NCI-H2171 treated with DMSO at 0.1 percent for 48 hours (cell line): ENCODE data around the gene ARHGEF38.

Experiments
- DNase-seq: peaks from one replicate; lab custom pipeline; 2025; lab: John Stamatoyannopoulos, UW

ARHGEF38 gene

DNA sequence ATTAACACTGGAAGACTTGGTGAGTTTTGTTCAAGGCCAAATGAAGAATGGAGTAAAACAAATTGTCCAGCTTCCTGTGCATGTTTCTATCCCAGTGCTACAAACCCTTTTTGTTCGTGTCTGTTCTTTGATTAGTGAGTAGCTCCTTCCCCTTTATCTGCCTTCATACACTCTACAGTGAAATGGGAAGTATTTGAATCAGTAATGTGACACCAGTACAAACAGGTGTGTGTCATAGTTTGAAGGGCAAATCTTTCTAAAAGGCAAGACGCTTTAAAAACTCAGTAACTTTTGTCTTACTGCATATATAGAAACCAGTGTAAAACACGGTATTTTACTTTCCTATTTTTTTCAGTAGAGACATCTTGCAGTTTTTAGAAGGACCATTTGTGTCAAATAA lies 5.9 kb downstream of the ARHGEF38 start:
- no peak for DNase-seq

DNA sequence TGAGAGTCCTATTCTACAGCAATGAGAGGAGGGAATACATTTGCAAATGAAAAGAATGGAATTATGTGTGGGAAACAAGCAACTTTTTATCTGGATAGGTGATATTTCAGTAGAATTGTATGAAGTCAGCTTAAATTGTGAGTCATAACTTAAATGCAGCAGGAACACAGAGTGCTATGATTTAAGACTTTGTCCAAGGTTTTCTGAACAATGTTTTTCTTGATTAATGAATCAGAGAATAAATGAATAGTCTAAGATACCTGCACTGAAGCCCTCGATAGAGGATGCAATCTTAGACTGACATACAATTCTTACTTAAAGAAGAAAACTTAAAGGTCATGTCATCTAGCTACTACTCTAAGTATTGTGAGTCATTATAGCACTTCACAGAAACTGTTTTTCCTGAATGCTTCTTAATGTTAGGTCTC lies 8.0 kb downstream of the ARHGEF38 start:
- no peak for DNase-seq

DNA sequence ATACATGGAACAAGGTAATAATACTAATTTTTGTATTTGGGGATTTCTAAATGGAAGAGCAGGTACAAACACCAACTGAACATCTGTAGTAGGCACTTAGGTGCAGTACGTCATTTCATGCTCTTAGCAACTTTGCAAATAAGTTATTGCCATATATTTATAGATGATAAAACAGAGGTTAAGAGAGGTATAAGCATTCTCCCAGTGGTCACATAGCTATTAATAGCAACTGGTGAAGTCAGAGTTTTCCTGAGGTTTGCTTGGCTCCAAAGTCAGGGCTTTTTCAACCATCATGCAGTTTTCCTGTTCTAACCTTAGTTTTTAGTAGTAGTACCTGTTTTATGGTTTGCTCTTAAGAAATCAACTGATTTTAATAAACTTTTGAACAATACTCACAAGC lies 10.9 kb downstream of the ARHGEF38 start:
- no peak for DNase-seq

DNA sequence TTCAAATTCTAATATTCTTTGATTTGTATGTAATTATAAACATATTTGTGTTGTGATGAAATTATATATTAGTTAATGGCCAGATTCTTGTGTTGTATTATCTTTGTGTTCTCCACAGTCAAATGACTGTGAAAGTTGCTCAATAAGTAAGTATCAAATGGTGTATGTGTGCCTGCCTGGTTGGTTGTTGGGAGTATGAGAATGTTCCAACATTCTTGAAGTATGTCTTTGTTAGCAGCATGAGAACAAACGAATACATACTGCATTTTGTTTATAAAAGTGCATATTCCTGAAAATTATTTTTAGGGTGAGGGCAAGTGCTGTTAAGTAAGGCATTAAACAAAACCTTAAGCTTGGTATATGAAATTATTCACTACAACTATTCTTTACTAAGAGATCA lies 16.2 kb downstream of the ARHGEF38 start:
- no peak for DNase-seq

DNA sequence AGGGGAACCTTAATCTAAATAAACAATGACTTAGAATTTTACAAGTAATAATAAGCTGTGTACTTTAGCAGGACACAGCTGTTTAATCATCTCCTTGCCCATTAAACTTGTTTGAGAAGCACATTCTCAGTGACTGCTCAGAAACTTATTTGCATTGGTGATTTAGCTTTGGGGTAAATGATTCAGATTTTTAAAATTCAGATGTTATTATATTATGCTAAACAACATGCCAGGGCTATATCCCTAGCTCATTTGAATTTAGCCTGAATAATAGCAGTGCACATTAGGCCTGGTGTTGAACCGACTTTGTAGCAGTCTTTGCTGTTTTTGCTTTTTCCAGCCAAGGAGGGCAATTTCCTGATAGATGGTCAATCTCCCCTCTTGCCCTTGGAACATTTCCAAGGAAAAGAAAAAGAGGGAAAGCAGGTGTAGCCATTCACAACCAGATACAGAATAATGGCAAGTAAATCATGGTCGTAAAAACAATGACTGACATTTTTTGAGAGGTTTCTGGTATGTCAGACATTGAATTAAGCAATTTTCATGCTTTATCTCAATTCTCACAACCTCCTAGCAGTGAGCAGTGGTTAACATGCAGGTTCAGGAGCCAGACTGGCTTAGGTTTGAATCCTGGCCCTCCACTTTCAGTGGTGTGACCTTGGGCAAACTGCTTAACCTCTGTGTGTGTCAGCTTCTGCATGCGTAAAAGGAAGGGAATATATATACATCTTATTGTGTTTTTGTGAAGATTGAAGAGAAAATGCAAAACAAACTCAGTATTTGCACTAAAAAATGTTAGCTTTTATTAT lies 16.8 kb downstream of the ARHGEF38 start:
- DNase-seq, result no peak

DNA sequence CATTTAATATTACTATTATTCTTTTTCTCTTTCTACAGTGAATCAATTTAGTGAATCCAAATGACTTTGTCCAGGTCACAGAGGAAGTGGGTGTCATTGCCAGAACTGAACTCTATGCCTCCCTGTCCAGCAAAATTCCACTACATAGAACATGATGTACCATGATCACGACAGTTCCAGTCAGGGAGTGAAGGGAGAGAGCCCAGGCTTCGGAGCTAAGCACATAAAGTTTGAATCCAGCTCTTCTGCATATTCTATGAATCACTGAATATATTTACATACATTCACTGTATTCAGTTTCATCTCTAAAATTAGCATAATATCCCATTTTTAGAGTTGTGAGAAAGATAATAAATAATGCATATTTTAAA lies 17.4 kb downstream of the ARHGEF38 start:
- no peak for DNase-seq

DNA sequence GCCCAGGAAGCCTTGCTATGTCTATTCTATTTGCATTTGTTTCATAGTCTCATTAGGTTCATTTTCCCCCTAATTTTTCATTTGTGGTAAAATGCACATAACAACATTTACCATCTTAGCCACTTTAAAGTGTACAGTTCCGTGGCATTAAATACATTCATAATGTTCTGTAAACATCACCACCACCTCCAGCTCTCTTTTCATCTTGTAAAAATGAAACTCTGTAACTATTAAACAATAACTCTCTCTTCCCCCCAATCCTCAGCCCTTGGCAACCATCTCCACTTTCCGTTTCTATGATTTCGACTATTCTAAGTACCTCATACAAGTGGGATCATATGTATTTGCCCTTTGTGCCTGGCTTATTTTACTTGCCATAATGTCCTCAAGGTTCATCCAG lies 19.9 kb downstream of the ARHGEF38 start:
- no peak for DNase-seq

DNA sequence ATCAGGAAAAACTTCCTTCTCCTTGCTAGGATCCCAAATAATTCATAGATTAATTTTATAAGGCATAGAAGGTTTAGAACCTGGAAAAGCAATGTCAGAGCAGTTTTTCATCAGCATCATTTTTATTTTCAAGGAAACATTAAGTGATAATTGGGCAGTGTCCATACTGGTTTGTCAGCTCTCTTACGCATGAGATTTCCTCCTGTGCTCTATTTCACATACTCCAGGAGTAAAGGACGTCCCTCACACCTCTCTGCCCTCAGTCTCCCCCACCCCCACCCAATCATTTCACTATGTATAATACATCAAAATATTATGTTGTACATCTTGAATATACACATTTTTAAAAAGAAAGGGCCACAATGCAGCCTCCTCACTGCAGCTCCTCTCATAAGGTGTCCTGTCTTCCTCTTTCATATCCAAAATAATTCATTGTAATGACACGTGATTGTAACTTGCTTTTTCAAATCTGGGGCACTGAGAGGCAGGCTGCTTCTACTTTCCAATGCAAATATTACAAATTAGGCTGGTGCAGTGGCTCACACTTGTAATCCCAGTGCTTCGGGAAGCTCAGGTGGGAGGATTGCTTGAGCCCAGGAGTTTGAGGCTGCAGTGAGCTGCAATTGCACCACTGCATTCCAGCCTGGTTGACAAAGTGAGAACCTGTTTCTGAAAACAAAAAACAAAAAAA lies 34.4 kb downstream of the ARHGEF38 start:
- no peak for DNase-seq

DNA sequence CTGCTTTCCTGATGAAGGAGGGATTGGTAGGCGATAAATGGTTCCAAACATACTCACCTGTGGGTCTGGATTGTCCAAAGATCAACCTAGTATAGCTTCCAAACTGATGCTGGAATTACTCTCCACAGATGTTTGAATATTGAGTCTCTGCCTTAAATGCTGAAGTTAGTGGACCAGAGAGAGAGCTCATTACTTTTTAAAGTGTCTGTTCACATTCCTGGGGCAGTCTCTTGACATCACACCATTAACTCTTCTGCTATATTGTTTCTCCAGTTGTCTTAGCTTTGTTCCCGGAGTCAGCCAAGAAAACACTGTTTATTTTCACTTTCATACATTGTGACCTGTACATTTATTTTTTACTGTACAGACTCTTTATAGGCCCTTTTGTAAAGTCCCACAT lies 35.4 kb downstream of the ARHGEF38 start:
- no peak for DNase-seq

DNA sequence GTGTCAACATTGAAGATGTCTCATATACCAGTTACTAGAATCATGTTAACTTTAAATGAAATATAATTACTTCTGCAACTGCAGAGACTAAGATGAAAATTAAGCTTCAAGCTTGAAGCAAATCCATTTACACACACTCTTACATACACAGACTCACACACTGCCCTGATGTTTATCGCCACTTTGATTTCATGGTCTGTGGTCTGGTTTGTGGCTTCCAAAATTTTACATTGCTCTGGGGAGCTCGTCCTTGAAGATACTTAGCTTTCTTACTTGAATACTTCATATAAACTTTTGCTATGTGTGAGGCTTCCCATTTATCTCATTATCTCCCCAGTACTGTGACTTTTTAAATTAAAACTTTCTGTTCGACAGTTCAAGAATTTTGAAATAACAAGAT lies 35.8 kb downstream of the ARHGEF38 start:
- no peak for DNase-seq

DNA sequence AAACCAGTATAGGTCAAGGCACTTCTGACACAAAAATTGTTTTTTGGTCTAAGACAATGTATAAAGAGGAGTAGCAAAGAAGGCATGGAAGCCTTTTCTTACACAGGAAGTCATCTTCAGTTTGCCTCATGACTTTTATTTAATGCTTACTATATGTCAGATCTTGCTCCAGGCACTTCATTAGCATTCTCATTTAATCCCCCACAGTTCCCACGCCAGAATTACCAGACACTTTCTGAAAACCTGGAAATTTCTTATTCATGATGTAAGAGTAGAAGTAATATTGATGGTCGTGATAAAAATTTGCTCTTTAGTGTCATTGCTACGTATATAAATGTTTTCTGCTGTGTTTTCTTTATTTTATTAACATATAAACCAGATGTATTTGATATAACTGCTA lies 39.2 kb downstream of the ARHGEF38 start:
- no peak for DNase-seq

DNA sequence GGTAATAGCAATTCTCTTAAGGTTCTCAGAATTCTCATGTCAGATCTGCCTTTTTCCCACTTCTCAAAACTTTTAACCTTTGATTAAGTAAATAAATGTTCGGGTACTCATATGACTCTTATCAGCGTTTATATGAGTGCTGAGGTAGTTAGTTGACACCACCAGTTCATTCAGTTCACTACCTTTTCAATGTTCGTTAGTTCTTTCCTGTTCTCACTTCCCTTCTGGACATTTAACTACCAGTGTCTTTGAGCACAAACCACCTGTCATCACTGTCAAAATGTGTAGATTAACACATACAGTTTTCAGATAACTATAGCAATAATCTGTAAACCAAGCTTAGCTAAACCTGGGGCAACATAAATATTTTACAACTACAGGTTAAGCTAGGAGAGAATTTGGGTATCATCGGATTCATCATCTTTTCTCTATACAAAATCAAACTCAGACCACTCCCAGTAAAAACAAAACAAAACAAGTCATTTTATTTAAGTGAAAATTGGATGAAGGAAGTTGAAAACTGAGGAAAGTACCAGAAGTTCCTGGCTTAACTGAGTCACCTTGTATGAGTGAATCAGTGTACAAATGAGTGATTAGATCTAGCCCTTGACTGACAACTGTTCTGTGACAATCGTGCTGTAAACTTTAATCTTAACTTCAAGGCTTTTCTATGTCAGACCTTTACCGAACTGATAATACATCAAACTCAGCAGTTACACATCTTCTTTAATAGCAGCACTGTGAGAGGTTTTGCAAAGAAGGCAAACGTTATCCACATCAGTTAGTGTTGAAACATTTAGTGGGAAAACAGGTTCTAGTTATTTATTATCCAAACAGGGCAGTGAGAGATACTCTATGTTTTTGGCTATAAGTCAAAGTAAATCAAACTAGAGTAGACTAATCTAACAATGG lies 41.9 kb downstream of the ARHGEF38 start:
- no peak for DNase-seq

DNA sequence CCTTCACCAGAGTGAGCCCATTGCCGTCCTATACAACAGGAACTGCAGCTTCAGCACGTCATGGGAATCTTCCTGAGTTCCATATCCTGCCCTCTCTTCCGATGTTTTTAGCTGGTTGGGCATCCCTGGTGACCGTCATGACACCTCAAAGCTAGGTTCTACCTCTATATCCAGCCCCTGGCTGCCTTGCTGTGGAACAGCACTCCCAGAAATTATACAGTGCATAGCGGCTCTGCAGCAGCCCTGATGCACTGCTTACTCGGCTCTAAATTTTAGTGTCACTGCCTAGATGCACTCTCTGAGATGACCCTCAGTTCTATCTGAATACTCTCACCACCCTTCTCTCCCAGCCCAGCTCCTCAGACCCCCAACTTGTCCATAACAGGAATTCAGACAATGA lies 44.3 kb downstream of the ARHGEF38 start:
- no peak for DNase-seq

DNA sequence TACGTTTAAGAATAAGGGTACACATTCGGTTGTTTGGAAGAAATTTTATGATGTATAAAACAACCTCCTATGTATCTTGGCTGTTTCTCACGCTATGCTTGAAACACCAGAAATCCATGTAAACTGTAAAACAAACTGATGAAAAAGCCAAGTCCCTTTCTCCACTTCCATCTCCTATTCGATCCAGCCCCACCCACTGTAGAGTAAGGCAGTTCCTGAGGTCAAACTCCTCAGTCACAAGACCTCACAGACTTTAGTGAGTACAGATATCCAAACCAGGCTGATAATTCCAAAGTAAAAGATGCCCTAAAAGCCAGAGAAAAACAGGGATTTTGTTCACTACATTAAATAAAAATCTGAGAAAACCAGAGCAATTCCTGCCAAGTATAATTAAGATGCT lies 45.6 kb downstream of the ARHGEF38 start:
- no peak for DNase-seq

DNA sequence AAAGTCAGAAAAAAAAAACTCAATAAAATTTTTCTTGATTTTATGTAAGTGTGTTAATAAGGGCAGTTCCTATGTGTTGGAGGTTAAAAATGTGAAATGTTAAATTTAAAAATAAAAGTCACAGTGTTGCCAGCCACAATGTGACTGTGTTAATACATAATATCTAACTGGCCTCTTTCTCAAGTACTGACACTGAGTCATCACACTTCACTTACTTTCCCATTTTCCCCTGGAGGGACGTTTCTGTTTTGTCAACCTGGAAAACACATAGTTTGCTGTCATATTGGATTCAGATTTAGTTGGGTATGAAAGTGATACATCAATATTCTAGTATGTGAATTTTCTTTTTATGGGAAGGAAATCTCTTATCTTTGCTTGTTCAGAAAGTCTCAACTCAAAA lies 46.4 kb downstream of the ARHGEF38 start:
- no peak for DNase-seq

DNA sequence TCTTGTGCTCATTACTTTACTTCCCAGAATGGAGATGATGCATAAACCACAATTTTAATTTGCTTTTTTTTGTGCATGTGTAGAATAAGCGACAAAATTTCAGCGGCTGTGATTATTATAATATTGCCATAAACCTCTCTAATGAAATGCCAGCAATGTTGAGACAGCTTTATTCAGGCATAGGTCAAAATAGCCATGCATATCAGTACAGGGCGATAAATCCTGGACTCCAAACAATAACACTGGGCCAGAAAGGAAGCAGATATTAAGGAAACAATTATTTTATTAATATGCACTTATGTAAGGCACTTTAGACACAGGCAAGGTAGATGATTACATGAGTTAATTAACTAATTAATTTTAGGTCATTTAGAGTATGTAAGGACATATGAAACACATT lies 47.1 kb downstream of the ARHGEF38 start:
- no peak for DNase-seq

DNA sequence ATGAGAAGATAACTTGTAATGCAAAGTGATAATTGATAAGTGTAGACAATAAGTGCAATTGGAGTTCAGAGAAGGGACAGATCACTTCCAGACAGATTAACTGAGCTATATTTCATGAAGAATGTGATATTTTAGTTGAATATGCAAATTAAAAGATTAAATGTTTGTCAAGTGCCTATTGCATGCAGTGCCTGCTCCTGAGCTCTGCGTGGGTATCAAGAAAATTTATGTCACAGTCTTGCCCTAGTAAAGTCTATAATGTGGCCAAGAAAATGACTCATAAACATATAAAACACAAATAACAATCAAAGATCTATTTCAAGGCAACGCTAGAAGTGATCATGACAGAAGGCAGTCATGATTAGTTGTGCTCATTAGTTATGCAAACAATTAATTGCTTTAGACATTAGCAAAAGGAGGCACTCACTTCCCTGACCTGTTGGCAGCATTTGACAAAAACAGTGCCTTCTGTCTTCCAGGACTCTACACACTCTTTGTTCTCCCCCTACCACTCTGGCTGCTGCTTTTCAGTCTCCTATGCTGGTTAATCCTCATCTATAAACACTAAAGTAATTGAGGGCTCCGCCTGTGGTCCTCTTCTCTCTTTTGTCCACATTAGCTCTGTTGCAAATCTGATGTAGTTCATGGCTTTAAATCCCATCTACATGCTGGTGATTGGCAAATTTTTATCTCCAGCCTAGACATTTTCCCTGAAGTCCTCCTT lies 47.7 kb downstream of the ARHGEF38 start:
- DNase-seq, result no peak

DNA sequence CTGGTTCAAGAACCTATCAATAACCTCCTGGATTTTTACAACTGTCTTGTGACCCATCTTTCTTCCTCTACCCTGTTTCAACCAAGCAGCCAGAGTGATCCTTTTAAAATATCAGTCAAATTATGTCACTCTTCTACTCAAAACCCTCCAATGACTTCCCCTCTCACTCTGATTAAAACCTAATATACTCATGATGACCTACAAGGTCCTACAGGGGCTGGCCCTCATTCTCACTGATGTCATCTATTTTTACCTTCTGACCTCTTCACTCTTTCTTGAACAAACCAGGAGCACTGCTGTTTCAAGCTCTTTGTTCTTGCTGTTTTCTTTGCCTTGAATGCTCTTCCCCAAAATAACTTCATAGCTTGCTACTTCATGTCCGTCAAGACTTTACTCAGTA lies 48.5 kb downstream of the ARHGEF38 start:
- no peak for DNase-seq

DNA sequence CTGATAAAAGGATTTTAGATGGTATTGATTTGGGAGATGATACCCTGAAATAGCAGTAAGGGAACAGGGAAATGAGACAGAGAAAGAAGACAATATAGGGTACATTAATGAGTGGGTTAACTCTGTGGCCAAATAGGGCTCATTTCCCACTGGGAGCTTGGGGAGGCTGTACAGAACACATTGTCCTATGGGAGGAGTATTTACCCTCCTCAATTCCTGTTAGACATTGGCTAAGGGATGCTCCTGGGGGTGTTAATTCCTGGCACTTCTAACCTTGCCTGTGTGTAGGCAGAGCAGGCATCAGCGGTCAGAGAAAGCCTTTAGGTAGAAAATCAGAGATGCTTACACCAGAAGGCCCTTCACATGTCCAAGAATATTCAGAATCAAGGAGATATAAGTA lies 49.0 kb downstream of the ARHGEF38 start:
- DNase-seq, result no peak

DNA sequence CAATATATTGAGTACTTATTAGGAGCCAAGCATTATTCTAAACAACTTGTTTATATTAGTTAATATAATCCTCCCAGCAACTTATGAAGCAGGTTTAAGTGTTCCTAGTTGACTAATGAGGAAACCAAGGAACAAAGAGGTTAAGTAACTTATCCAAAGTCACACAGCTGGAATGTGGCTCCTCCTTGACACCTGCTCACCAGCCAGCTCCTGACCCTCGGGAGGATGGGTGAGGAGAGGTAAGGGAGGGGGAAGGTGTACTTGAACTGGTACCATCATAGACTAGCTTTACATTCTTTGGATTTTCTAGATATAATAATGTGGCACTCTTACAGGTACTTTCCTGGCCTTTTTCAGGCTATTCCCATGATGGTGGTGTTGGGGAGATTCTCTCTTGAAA lies 50.7 kb downstream of the ARHGEF38 start:
- no peak for DNase-seq

DNA sequence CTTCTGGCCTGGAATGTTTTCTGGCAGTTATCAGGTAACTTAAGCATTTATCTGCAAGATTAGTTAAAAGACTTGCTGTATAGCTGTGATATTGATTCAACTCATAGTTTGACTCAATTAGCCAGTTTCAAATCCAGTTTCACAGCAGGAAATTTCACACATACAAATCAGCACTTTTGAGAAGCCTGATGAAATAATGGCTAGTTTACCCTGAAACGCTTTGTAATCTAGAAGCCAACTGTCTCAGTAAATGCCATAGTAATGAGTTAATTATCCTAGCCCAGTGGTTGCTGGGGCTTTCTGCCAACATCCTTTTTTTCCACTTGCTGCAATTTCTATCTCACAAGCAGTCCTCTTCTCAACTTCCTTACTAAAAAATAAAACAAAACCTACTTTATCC lies 53.1 kb downstream of the ARHGEF38 start:
- no peak for DNase-seq

DNA sequence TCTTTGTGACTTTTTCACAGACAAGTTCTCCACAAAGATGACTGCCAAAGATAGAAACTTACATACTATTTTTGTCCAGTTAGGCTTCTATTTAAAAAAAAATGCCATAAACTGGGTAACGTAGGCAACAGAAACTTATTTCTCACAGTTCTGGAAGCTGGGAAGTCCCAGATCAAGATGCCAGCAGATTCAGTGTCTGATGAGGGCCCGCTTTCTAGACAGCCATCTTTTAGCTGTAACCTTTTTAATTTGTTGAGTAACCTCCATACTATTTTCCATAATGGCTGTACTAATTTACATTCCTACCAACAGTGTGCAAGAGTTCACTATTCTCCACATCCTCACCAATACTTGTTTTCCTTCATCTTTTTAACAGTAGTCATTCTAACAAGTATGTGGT lies 55.5 kb downstream of the ARHGEF38 start:
- DNase-seq, result no peak
